ENCODE measurements around the gene GNPTG. TPM values are rescaled to one million over a fixed set of nuclear protein-coding genes. Genes with fewer than 3 reads are reported as not detected.

Gene GNPTG
- total and polyA plus RNA-seq, 9 of the 15 experiments (the other 6 are each of a cell fraction or from before 2014, with no cell fraction given) = 0.69 to 33.3 (median 13.6) TPM

- TF ChIP-seq ZBTB11 (CRISPR knock-in tag; IDR thresholded peaks at IDR 0.05) (no peak), HES1 (IDR thresholded peaks at IDR 0.05; ENCODE audit: low read depth) (no peak), TCFL5 (CRISPR knock-in tag; conservative IDR thresholded peaks at IDR 0.05) (no peak), CHD4 (IDR thresholded peaks at IDR 0.05; ENCODE audit: insufficient read depth, insufficient replicate concordance, low read depth, low read length, poor library complexity, severe bottlenecking) (no peak), TARDBP (IDR thresholded peaks at IDR 0.05) (no peak), ZNF57 (CRISPR knock-in tag; IDR thresholded peaks at IDR 0.05) (no peak), FOXJ3 (CRISPR knock-in tag; IDR thresholded peaks at IDR 0.05) (no peak), ATF1 (CRISPR knock-in tag; IDR thresholded peaks at IDR 0.05) (no peak), ATF1 (tag; IDR thresholded peaks at IDR 0.05) (no peak), ZNF586 (CRISPR knock-in tag; conservative IDR thresholded peaks at IDR 0.05) (no peak), CHD1 (IDR thresholded peaks at IDR 0.05; ENCODE audit: low read length) (no peak), ZBED1 (IDR thresholded peaks at IDR 0.05) (no peak)
These were observed 26.5 kb upstream of the GNPTG start (continued) for GRCh38 chr16:1325261-1325660.
